Smooth muscle cell (in vitro differentiated cells): Measurements from ENCODE around the gene ZFYVE27. TPM values are rescaled to one million over a fixed set of nuclear protein-coding genes. Genes with fewer than 3 reads are reported as not detected.

Experiments
- DNase-seq: peaks from one replicate; lab custom pipeline; 2025; ENCODE audit not compliant: unreplicated experiment; lab: John Stamatoyannopoulos, UW
- H2AFZ ChIP-seq: fragments of 200-600 bp; sonication (generic); 2 replicates; pipeline ENCODE4 v1.6.0; 2016; ENCODE audit warnings: antibody characterized with exemption, low read depth, mild to moderate bottlenecking
- H3F3A ChIP-seq: fragments of 200-600 bp; sonication (generic); 2 replicates; pipeline ENCODE4 v1.6.0; 2017; ENCODE audit warnings: antibody characterized with exemption, low read depth
- H3K27ac ChIP-seq: fragments of 200-600 bp; sonication (generic); 2 replicates; pipeline ENCODE4 v1.5.1; 2016; ENCODE audit warnings: low read depth, mild to moderate bottlenecking
- H3K27me3 ChIP-seq: fragments of 200-600 bp; sonication (generic); 2 replicates; pipeline ENCODE4 v1.6.1; 2016; ENCODE audit warnings: low read depth, mild to moderate bottlenecking
- H3K36me3 ChIP-seq: fragments of 200-600 bp; sonication (generic); 2 replicates; pipeline ENCODE4 v1.5.1; 2016; ENCODE audit warnings: low read depth
- H3K4me1 ChIP-seq: fragments of 200-600 bp; sonication (generic); 2 replicates; pipeline ENCODE4 v1.5.1; 2016; ENCODE audit warnings: low read depth
- H3K4me2 ChIP-seq: fragments of 200-600 bp; sonication (generic); 2 replicates; pipeline ENCODE4 v1.6.0; 2016; ENCODE audit warnings: mild to moderate bottlenecking
- H3K4me3 ChIP-seq: fragments of 200-600 bp; sonication (generic); 2 replicates; pipeline ENCODE4 v1.5.1; 2016; ENCODE audit warnings: mild to moderate bottlenecking
- H3K79me2 ChIP-seq: fragments of 200-600 bp; sonication (generic); 2 replicates; pipeline ENCODE4 v1.6.0; 2016; ENCODE audit warnings: low read depth, mild to moderate bottlenecking
- H3K9ac ChIP-seq: fragments of 200-600 bp; sonication (generic); 2 replicates; pipeline ENCODE4 v1.6.0; 2016; ENCODE audit warnings: low read depth
- H3K9me3 ChIP-seq: fragments of 200-600 bp; sonication (generic); replicated peaks from 2 replicates; pipeline ENCODE4 v1.5.1; 2016; ENCODE audit warnings: low read depth
- H4K20me1 ChIP-seq: fragments of 200-600 bp; sonication (generic); 2 replicates; pipeline ENCODE4 v1.6.0; 2016; ENCODE audit warnings: low read depth
- WGBS: methylation state at CpG from one replicate; pipeline ENCODE4 v1.1.7; 2016; ENCODE audit warnings: low lambda C conversion rate; 5-methylcytosine and 5-hydroxymethylcytosine counted together
- polyA plus RNA-seq: library from polyadenylated mRNA; unstranded; fragments of >200 nt; fragmentation: Nextera tagmentation; extraction: Ambion mirVana; gene quantifications from 2 replicates; pipeline ENCODE4 v1.2.1, GENCODE V29; 2016
- total RNA-seq: library from RNA; depleted of rRNA; stranded (reverse); fragments of >200 nt; gene quantifications from 2 replicates; pipeline ENCODE4 v1.2.3, GENCODE V29; 2014
- TF ChIP-seq, protein P1 (sequence below): fragments of 200-600 bp; sonication (generic); IDR thresholded peaks from 2 replicates; pipeline ENCODE4 v1.5.1; 2017; ENCODE audit warnings: borderline replicate concordance, mild to moderate bottlenecking, antibody characterized with exemption; ENCODE audit not compliant: insufficient read depth, poor library complexity, severe bottlenecking

The ZFYVE27 gene
- total and polyA plus RNA-seq, 2 experiments from 2014 or later: 7.0 to 11.4 TPM

DNA sequence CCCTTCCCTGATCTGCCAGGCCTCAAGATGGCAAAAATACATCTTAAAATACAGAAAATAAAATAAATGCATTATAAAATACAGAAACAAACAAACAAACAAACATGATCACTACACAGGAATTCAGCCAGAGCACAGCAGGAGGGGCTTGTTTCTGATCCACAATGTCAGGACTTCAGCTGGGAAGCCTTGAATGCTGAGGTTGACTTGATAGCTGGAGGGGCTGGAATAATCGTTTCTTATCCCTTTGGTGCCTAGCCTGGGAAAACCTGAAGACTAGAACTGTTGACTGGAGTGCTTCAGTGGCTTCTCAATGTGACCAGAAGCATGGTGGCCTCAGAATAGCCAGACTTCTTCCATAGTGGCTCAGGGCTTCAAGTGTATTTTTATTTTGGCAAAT lies 32.6 kb upstream of the ZFYVE27 start:
- no peak overlapping the region for H3K27ac ChIP-seq
- 90% methylated on average over 1 of the region's 1 CpG for WGBS
- no peaks in the 10 kb centered on the region for H3K36me3 ChIP-seq
- H4K20me1 ChIP-seq: no peaks in the 10 kb centered on the region
- H3F3A ChIP-seq: no peaks in the 10 kb centered on the region
- no peak overlapping the region for H3K4me3 ChIP-seq
- no peaks in the 10 kb centered on the region for H3K4me1 ChIP-seq
- DNase-seq: no peak
- H2AFZ ChIP-seq: no peak overlapping the region
- no peaks in the 10 kb centered on the region for H3K9me3 ChIP-seq
- no peak overlapping the region for H3K4me2 ChIP-seq
- TF ChIP-seq, protein P1, sequence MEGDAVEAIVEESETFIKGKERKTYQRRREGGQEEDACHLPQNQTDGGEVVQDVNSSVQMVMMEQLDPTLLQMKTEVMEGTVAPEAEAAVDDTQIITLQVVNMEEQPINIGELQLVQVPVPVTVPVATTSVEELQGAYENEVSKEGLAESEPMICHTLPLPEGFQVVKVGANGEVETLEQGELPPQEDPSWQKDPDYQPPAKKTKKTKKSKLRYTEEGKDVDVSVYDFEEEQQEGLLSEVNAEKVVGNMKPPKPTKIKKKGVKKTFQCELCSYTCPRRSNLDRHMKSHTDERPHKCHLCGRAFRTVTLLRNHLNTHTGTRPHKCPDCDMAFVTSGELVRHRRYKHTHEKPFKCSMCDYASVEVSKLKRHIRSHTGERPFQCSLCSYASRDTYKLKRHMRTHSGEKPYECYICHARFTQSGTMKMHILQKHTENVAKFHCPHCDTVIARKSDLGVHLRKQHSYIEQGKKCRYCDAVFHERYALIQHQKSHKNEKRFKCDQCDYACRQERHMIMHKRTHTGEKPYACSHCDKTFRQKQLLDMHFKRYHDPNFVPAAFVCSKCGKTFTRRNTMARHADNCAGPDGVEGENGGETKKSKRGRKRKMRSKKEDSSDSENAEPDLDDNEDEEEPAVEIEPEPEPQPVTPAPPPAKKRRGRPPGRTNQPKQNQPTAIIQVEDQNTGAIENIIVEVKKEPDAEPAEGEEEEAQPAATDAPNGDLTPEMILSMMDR: no peak
- no peaks in the 10 kb centered on the region for H3K79me2 ChIP-seq
- no peaks in the 10 kb centered on the region for H3K27me3 ChIP-seq
- H3K9ac ChIP-seq: no peak overlapping the region

DNA sequence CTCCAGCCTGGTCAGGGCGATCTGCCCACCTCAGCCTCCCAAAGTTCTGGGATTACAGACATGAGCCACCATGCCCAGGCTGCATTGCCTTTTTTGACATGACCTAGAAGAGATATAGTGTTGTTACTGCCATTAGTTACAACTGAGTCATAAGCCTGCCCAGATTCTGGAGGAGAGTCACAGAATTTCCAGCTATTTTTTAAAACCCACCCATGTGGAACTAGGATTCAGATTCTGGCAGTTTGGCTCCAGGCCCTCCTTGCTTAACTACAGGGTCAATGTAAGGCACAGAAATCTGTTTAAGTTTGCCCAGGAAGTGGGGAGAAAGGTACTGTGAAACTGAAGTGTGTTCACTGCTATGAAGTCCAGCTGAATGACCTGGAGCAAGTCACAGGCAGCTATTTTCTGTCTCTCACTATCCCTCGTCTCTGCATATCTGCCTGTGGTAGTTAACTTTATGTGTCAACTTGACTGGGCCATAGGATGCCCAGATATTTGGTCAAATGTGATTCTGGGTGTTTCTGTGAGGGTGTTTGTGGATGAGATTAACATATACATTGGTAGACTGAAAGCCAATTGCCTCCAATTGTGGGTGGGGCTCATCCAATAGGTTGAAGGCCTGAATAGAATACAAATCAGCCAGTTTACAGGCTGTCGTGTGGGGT lies 31.8 kb upstream of the ZFYVE27 start:
- no peaks in the 10 kb centered on the region for H4K20me1 ChIP-seq
- H3K9ac ChIP-seq: no peak overlapping the region
- TF ChIP-seq, protein P1: no peak
- DNase-seq: no peak
- H2AFZ ChIP-seq: no peak overlapping the region
- H3K27ac ChIP-seq: no peak overlapping the region
- WGBS: 86% methylated on average over 3 of the region's 3 CpGs
- H3K79me2 ChIP-seq: no peaks in the 10 kb centered on the region
- no peak overlapping the region for H3K4me2 ChIP-seq
- H3K9me3 ChIP-seq: no peaks in the 10 kb centered on the region
- no peaks in the 10 kb centered on the region for H3K4me1 ChIP-seq
- no peak overlapping the region for H3K4me3 ChIP-seq
- no peaks in the 10 kb centered on the region for H3K27me3 ChIP-seq
- H3F3A ChIP-seq: no peaks in the 10 kb centered on the region
- no peaks in the 10 kb centered on the region for H3K36me3 ChIP-seq

DNA sequence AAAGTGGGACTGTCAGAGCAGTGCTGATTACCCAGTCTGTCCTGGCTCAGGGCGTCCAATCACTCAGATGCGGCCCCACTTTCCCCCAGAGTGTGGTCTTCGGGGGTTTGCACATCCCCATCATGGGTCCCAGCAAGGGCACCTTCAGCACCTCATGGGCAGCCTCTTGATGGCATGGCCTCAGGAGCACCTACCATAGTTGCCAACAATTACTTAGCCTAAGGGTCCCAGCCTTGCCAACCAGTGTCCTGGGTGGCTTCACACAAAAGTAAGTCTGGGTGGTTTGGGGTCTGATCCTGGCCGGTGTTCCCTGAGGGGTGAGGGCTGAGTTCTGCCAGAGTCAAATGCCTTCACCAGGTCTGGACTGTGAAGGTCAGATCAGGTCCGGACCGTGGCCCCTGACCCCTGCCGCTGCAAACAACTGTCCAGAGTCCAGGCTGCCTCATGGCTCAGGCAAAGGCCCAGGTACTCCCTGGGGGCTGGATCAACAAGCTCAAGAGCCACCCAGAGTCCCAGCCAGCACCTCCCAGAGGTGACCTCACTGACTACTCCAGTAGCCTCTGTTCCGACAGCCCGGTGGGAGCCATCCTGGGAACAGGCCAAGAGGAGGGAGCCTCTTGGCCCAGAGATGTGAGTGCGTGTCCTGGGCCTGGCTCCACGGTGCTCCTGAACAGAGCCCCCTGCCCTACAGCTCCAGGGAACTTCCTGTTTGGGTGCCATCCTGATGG lies 29.6 kb upstream of the ZFYVE27 start:
- Histone ChIP-seq H3F3A (no peaks in the 10 kb centered on the region), H3K36me3 (no peaks in the 10 kb centered on the region), H3K4me1 (no peaks in the 10 kb centered on the region), H3K79me2 (no peaks in the 10 kb centered on the region), H4K20me1 (no peaks in the 10 kb centered on the region), H3K4me3 (no peak overlapping the region), H3K27me3 (no peaks in the 10 kb centered on the region), H3K27ac (no peak overlapping the region), H3K9me3 (no peaks in the 10 kb centered on the region), H3K9ac (no peak overlapping the region), H2AFZ (no peak overlapping the region), H3K4me2 (no peak overlapping the region)
- TF ChIP-seq, protein P1: no peak
- no peak for DNase-seq
- 92% methylated on average over 11 of the region's 11 CpGs for WGBS
